ENCODE data around the gene TBC1D9. TPM values are rescaled to one million over a fixed set of nuclear protein-coding genes. Genes with fewer than 3 reads are reported as not detected.
A peak's percentile ranks its signal among the peaks of the same experiment; 100 is the strongest.

Gene TBC1D9
- polyA plus RNA-seq, 4 donors: 6.8 to 27.0 (median 10.7) TPM

- FAIRE-seq (no peak), DNase-seq (no peak)
- Histone ChIP-seq H3K4me1 (ENCODE audit: control insufficient read depth in 3 of 3, insufficient read depth in 2 of 3, low read depth in 1 of 3, low read length in 2 of 3) (peaks cover 0 to 23% (median 7%) of the 10 kb centered on the region in 3 donors), H3K27ac (ENCODE audit: low read depth in 1 of 3, low read length in 2 of 3) (peak overlapping the region in 1 of 3 donors; percentile 52), H3K36me3 (ENCODE audit: control insufficient read depth in 3 of 3, insufficient read depth in 2 of 3, low read depth in 1 of 3, low read length in 3 of 3) (peaks cover 0 to 48% (median 6%) of the 10 kb centered on the region in 3 donors), H3K4me3 (ENCODE audit: low read depth in 1 of 3, low read length in 3 of 3) (no peak overlapping the region), H3K9me3 (ENCODE audit: control insufficient read depth in 2 of 2, insufficient read depth in 1 of 2, low read depth in 1 of 2, low read length in 1 of 2) (no peaks in the 10 kb centered on the region), H3K27me3 (ENCODE audit: control insufficient read depth in 3 of 3, insufficient read depth in 3 of 3, low read length in 3 of 3) (no peaks in the 10 kb centered on the region)
- 96 to 97% (median 96%) methylated on average over 31 to 33 of the region's 33 CpGs for WGBS, 3 donors
Observed at GRCh38 chr4:140642674-140643437, 113.3 kb downstream of the TBC1D9 start.

GRCh38 chr4:140641789-140642439, 114.3 kb downstream of the TBC1D9 start:
- WGBS, 3 donors: 32 to 49% (median 43%) methylated on average over 25 of the region's 25 CpGs
- Histone ChIP-seq H3K36me3 (ENCODE audit: control insufficient read depth in 3 of 3, insufficient read depth in 2 of 3, low read depth in 1 of 3, low read length in 3 of 3) (peaks cover 0 to 52% (median 6%) of the 10 kb centered on the region in 3 donors), H3K4me1 (ENCODE audit: control insufficient read depth in 3 of 3, insufficient read depth in 2 of 3, low read depth in 1 of 3, low read length in 2 of 3) (peaks cover 0 to 26% (median 7%) of the 10 kb centered on the region in 3 donors), H3K27ac (ENCODE audit: low read depth in 1 of 3, low read length in 2 of 3) (peak overlapping the region in 2 of 3 donors; percentile 14 to 52), H3K27me3 (ENCODE audit: control insufficient read depth in 3 of 3, insufficient read depth in 3 of 3, low read length in 3 of 3) (no peaks in the 10 kb centered on the region), H3K4me3 (ENCODE audit: low read depth in 1 of 3, low read length in 3 of 3) (peak overlapping the region in 1 of 3 donors; percentile 25), H3K9me3 (ENCODE audit: control insufficient read depth in 2 of 2, insufficient read depth in 1 of 2, low read depth in 1 of 2, low read length in 1 of 2) (no peaks in the 10 kb centered on the region)
- peak; percentile 57 to 74 for DNase-seq
- no peak for FAIRE-seq

DNA sequence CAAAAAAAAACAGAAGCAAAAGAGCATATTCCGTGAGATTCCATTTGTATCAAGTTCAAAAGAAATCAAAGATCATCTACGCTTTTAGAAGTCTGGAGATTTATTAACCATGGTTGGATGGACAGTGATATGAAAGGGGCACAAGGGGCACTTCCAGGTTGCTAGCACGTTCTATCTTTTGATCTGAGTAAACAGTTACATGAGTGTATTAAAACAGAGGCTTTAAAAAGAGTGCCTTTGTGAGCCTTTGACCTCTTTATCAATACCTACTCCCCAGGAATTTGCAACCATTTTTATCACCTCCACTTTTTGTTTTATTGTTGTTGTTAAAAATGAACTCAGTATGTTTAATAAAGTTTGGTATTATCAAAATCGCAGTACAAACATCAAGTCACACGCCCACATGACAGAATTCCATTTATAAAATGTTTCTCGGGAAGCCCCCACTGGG, 115.1 kb downstream of the TBC1D9 start:
- Histone ChIP-seq H3K4me3 (ENCODE audit: low read depth in 1 of 3, low read length in 3 of 3) (peak overlapping the region in 1 of 3 donors; percentile 25), H3K4me1 (ENCODE audit: control insufficient read depth in 3 of 3, insufficient read depth in 2 of 3, low read depth in 1 of 3, low read length in 2 of 3) (peaks cover 0 to 28% (median 7%) of the 10 kb centered on the region in 3 donors), H3K27me3 (ENCODE audit: control insufficient read depth in 3 of 3, insufficient read depth in 3 of 3, low read length in 3 of 3) (no peaks in the 10 kb centered on the region), H3K27ac (ENCODE audit: low read depth in 1 of 3, low read length in 2 of 3) (peak overlapping the region in 1 of 3 donors; percentile 52), H3K9me3 (ENCODE audit: control insufficient read depth in 2 of 2, insufficient read depth in 1 of 2, low read depth in 1 of 2, low read length in 1 of 2) (no peaks in the 10 kb centered on the region), H3K36me3 (ENCODE audit: control insufficient read depth in 3 of 3, insufficient read depth in 2 of 3, low read depth in 1 of 3, low read length in 3 of 3) (peaks cover 0 to 52% (median 6%) of the 10 kb centered on the region in 3 donors)
- FAIRE-seq (no peak), DNase-seq (peak; percentile 63 to 88)
- 18 to 60% (median 26%) methylated on average over 6 of the region's 6 CpGs for WGBS, 3 donors

DNA sequence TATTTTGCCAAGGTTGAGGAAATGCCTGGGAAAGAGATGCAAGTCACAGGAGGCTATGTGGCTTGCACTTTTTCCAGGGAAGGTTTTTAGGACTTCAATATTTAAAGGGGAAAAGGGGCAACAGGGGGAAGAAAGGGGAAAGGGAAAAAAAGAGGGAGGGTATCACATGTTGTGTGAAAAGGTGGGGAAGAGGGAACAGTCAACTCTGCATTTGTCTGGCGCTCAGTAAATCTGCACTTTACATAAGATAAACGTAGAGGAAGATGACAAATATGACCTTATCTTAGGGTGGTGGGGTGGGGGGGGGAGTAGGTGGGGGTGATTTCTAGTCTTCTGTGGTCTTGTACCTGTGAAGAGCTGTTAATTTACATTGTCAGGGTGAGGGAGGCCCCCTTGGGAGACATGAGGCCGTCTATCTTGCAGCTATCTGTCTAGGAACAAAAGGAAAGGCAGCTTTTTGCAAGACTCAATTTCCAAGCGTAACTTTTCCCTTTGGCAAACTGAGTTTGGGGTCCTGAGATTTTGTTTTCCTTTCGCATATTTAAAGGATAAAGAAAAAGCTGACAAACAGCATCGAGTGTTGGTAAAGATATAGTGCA, 115.9 kb downstream of the TBC1D9 start:
- no peak for DNase-seq
- WGBS, 3 donors: 52 to 72% (median 66%) methylated on average over 6 of the region's 6 CpGs
- no peak for FAIRE-seq
- H3K4me1 ChIP-seq (ENCODE audit: control insufficient read depth in 3 of 3, insufficient read depth in 2 of 3, low read depth in 1 of 3, low read length in 2 of 3): peaks cover 0 to 36% (median 7%) of the 10 kb centered on the region in 3 donors
- peaks cover 0 to 52% (median 6%) of the 10 kb centered on the region in 3 donors for H3K36me3 ChIP-seq (ENCODE audit: control insufficient read depth in 3 of 3, insufficient read depth in 2 of 3, low read depth in 1 of 3, low read length in 3 of 3)
- no peaks in the 10 kb centered on the region for H3K9me3 ChIP-seq (ENCODE audit: control insufficient read depth in 2 of 2, insufficient read depth in 1 of 2, low read depth in 1 of 2, low read length in 1 of 2)
- H3K27ac ChIP-seq (ENCODE audit: low read depth in 1 of 3, low read length in 2 of 3): peak overlapping the region in 1 of 3 donors; percentile 40
- H3K27me3 ChIP-seq (ENCODE audit: control insufficient read depth in 3 of 3, insufficient read depth in 3 of 3, low read length in 3 of 3): no peaks in the 10 kb centered on the region
- no peak overlapping the region for H3K4me3 ChIP-seq (ENCODE audit: low read depth in 1 of 3, low read length in 3 of 3)

DNA sequence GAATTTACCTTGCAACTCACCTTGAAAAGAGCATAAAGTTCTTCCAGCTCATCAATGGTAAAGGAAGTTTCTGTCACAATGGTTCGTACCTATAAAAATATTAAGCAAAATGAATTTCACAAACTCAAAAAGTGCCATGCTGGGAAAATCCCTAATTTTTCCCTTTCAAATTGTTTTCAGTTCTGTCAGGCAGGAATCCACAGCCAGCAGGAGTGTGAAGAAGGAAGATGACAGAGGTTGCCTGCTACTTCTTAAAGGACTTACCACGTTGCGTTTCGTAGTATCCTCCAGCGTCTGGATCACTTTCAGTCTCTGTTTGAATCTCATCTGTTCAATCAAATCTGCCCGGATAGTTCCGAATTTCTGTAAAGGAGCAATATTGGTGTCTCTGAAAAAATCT, 117.1 kb downstream of the TBC1D9 start:
- H3K27me3 ChIP-seq (ENCODE audit: control insufficient read depth in 3 of 3, insufficient read depth in 3 of 3, low read length in 3 of 3): no peaks in the 10 kb centered on the region
- H3K4me1 ChIP-seq (ENCODE audit: control insufficient read depth in 3 of 3, insufficient read depth in 2 of 3, low read depth in 1 of 3, low read length in 2 of 3): peaks cover 0 to 40% (median 7%) of the 10 kb centered on the region in 3 donors
- FAIRE-seq (no peak), DNase-seq (no peak)
- H3K9me3 ChIP-seq (ENCODE audit: control insufficient read depth in 2 of 2, insufficient read depth in 1 of 2, low read depth in 1 of 2, low read length in 1 of 2): no peaks in the 10 kb centered on the region
- H3K27ac ChIP-seq (ENCODE audit: low read depth in 1 of 3, low read length in 2 of 3): no peak overlapping the region
- H3K36me3 ChIP-seq (ENCODE audit: control insufficient read depth in 3 of 3, insufficient read depth in 2 of 3, low read depth in 1 of 3, low read length in 3 of 3): peaks cover 0 to 47% (median 6%) of the 10 kb centered on the region in 3 donors
- 92 to 95% (median 95%) methylated on average over 7 of the region's 7 CpGs for WGBS, 3 donors
- no peak overlapping the region for H3K4me3 ChIP-seq (ENCODE audit: low read depth in 1 of 3, low read length in 3 of 3)

- Histone ChIP-seq H3K36me3 (ENCODE audit: control insufficient read depth in 3 of 3, insufficient read depth in 2 of 3, low read depth in 1 of 3, low read length in 3 of 3) (peaks cover 0 to 42% (median 0%) of the 10 kb centered on the region in 3 donors), H3K9me3 (ENCODE audit: control insufficient read depth in 2 of 2, insufficient read depth in 1 of 2, low read depth in 1 of 2, low read length in 1 of 2) (no peaks in the 10 kb centered on the region), H3K4me1 (ENCODE audit: control insufficient read depth in 3 of 3, insufficient read depth in 2 of 3, low read depth in 1 of 3, low read length in 2 of 3) (peaks cover 4 to 40% (median 7%) of the 10 kb centered on the region in 3 donors), H3K27ac (ENCODE audit: low read depth in 1 of 3, low read length in 2 of 3) (no peak overlapping the region), H3K4me3 (ENCODE audit: low read depth in 1 of 3, low read length in 3 of 3) (no peak overlapping the region), H3K27me3 (ENCODE audit: control insufficient read depth in 3 of 3, insufficient read depth in 3 of 3, low read length in 3 of 3) (no peaks in the 10 kb centered on the region)
- DNase-seq (peak; percentile 41 to 71), FAIRE-seq (no peak)
- 62 to 77% (median 75%) methylated on average over 6 of the region's 6 CpGs for WGBS, 3 donors
Observed at GRCh38 chr4:140637836-140638235, 118.3 kb downstream of the TBC1D9 start.

DNA sequence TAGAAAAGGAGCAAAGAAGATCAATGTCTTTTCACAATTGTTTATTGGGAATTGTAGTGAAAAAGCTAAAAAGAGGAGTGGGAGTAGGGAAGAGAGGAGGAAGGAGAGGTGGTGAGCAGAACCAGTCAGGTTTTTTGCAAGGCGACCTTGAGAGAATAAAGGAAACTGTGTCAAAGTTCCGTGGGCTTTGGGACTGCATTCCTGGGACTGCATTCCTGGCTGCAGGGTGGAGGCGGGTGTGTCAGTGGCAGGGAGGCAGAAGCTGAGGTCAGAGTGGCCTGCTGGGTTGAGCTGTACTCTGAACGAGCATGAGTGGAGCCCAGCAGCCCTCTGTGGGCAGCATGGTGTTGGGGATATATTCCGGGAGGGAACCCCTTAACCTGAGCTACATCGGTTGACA, 120.6 kb downstream of the TBC1D9 start:
- 26 to 55% (median 38%) methylated on average over 6 of the region's 6 CpGs for WGBS, 3 donors
- Histone ChIP-seq H3K9me3 (ENCODE audit: control insufficient read depth in 2 of 2, insufficient read depth in 1 of 2, low read depth in 1 of 2, low read length in 1 of 2) (no peaks in the 10 kb centered on the region), H3K36me3 (ENCODE audit: control insufficient read depth in 3 of 3, insufficient read depth in 2 of 3, low read depth in 1 of 3, low read length in 3 of 3) (peaks cover 0 to 36% (median 0%) of the 10 kb centered on the region in 3 donors), H3K4me1 (ENCODE audit: control insufficient read depth in 3 of 3, insufficient read depth in 2 of 3, low read depth in 1 of 3, low read length in 2 of 3) (peaks cover 4 to 31% (median 7%) of the 10 kb centered on the region in 3 donors), H3K4me3 (ENCODE audit: low read depth in 1 of 3, low read length in 3 of 3) (no peak overlapping the region), H3K27me3 (ENCODE audit: control insufficient read depth in 3 of 3, insufficient read depth in 3 of 3, low read length in 3 of 3) (no peaks in the 10 kb centered on the region), H3K27ac (ENCODE audit: low read depth in 1 of 3, low read length in 2 of 3) (peak overlapping the region; percentile 3 to 81 (median 58))
- DNase-seq (peak; percentile 80 to 91), FAIRE-seq (no peak)

GRCh38 chr4:140633951-140634350, 122.2 kb downstream of the TBC1D9 start:
- WGBS, 3 donors: 92 to 95% (median 93%) methylated on average over 10 of the region's 10 CpGs
- Histone ChIP-seq H3K4me3 (ENCODE audit: low read depth in 1 of 3, low read length in 3 of 3) (no peak overlapping the region), H3K9me3 (ENCODE audit: control insufficient read depth in 2 of 2, insufficient read depth in 1 of 2, low read depth in 1 of 2, low read length in 1 of 2) (no peaks in the 10 kb centered on the region), H3K36me3 (ENCODE audit: control insufficient read depth in 3 of 3, insufficient read depth in 2 of 3, low read depth in 1 of 3, low read length in 3 of 3) (peaks cover 0 to 36% (median 0%) of the 10 kb centered on the region in 3 donors), H3K27me3 (ENCODE audit: control insufficient read depth in 3 of 3, insufficient read depth in 3 of 3, low read length in 3 of 3) (no peaks in the 10 kb centered on the region), H3K4me1 (ENCODE audit: control insufficient read depth in 3 of 3, insufficient read depth in 2 of 3, low read depth in 1 of 3, low read length in 2 of 3) (peaks cover 0 to 17% (median 4%) of the 10 kb centered on the region in 3 donors), H3K27ac (ENCODE audit: low read depth in 1 of 3, low read length in 2 of 3) (no peak overlapping the region)
- FAIRE-seq (no peak), DNase-seq (no peak)

All from small intestine (tissue), 7 donors.